ENCODE data around the gene PHF2.

DNA sequence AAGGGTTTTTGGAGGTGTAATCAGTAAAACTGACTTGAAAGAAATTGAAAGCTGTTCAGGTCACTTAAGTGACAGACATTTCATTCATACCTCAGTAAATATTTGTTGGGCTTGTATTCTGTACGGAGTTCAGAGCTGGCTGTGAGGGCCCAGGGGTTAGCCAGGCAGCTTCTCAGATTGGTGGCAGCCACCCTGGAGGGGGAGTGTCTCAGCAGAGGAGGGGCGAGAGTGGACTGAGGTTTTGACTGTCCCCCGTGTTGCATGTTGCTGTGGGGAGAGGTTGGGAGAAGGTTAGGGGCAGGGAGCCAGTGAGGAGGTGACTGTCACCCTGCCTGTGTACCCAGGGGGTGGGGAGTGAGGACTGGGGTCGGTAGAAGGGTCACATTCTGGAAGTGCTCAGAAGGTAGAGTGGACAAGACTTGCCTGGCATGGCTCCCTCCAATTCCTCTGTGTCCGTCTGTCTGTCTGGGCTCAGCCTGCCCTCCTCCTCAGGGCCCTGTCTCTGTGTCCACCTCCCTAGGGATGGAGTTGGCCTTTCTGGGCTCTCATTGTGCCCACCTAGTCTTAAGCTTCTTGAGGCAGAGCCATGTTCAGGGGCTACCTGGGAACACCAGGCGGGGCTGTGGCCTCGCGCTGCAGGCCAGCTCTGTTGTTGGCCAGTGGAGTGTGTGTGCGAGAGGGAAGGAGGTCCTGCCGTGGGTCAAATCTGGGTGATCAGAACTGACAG lies 4.4 kb downstream of the PHF2 start:
- TF ChIP-seq, protein P1, sequence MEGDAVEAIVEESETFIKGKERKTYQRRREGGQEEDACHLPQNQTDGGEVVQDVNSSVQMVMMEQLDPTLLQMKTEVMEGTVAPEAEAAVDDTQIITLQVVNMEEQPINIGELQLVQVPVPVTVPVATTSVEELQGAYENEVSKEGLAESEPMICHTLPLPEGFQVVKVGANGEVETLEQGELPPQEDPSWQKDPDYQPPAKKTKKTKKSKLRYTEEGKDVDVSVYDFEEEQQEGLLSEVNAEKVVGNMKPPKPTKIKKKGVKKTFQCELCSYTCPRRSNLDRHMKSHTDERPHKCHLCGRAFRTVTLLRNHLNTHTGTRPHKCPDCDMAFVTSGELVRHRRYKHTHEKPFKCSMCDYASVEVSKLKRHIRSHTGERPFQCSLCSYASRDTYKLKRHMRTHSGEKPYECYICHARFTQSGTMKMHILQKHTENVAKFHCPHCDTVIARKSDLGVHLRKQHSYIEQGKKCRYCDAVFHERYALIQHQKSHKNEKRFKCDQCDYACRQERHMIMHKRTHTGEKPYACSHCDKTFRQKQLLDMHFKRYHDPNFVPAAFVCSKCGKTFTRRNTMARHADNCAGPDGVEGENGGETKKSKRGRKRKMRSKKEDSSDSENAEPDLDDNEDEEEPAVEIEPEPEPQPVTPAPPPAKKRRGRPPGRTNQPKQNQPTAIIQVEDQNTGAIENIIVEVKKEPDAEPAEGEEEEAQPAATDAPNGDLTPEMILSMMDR (IDR thresholded peaks at IDR 0.05; ENCODE audit: low read depth, low read length), result no peak
- no peak for TF ChIP-seq EZH2phosphoT487 (IDR thresholded peaks at IDR 0.05; ENCODE audit: low read depth)

Data from OCI-LY3 (cell line).